ENCODE results near the gene ABTB1. TPM values are rescaled to one million over a fixed set of nuclear protein-coding genes. Genes with fewer than 3 reads are reported as not detected.

The ABTB1 gene
- total and polyA plus RNA-seq, 9 of the 15 experiments (the other 6 are each of a cell fraction or from before 2014, with no cell fraction given) = 0.04 to 2.3 (median 0.55) TPM; not detected in 1

GRCh38 chr3:127711896-127712295 is 39.1 kb downstream of the ABTB1 start (continued):
- TF ChIP-seq NKRF (IDR thresholded peaks at IDR 0.05; ENCODE audit: borderline replicate concordance) (no peak), IRF2 (CRISPR knock-in tag; IDR thresholded peaks at IDR 0.05) (no peak), TFAM (CRISPR knock-in tag; conservative IDR thresholded peaks at IDR 0.05) (no peak), FOXO4 (CRISPR knock-in tag; IDR thresholded peaks at IDR 0.05) (no peak), ZNF431 (CRISPR knock-in tag; IDR thresholded peaks at IDR 0.05) (no peak)

GRCh38 chr3:127712461-127712860 is 39.7 kb downstream of the ABTB1 start:
- Histone ChIP-seq H3K9me3 (replicated peaks; ENCODE audit: control insufficient read depth, insufficient read depth, low read depth, low read length) (no peaks in the 10 kb centered on the region), H3K36me3 (ENCODE audit: control insufficient read depth, insufficient read depth, low read length) (no peaks in the 10 kb centered on the region), H3K27me3 (ENCODE audit: control insufficient read depth in 2 of 2, insufficient read depth in 2 of 2, low read length in 2 of 2) (peaks cover 13 to 67% of the 10 kb centered on the region in 2 experiments; a peak in 4 of 5 replicates), H3K4me1 (replicated peaks in 1 of 2; ENCODE audit: control insufficient read depth in 2 of 2, insufficient read depth in 2 of 2, low read length in 2 of 2) (no peaks in the 10 kb centered on the region; a peak in 3 of 5 replicates), H3K4me3 (no peak overlapping the region), H2AFZ (ENCODE audit: low read depth, low read length) (no peak overlapping the region), H3K27ac (ENCODE audit: extremely low read depth, low read depth, low read length) (no peak overlapping the region), H3K9ac (ENCODE audit: insufficient read depth in 1 of 2, low read depth in 2 of 2, low read length in 2 of 2) (no peak overlapping the region), H3K4me2 (ENCODE audit: insufficient read depth, low read length) (no peak overlapping the region), H4K20me1 (replicated peaks; ENCODE audit: control insufficient read depth, insufficient read depth, low read length) (no peaks in the 10 kb centered on the region), H3K79me2 (ENCODE audit: control insufficient read depth, insufficient read depth, low read length) (no peaks in the 10 kb centered on the region), H3K9me1 (ENCODE audit: control insufficient read depth, insufficient read depth, low read length) (peaks cover 2% of the 10 kb centered on the region)
- FAIRE-seq (no peak), ATAC-seq (no peak), DNase-seq (ENCODE audit: extremely low read depth in 1 of 4, low spot score in 3 of 4) (no peak)
- intact Hi-C loops (cut with micrococcal nuclease) (no loop called here), in situ Hi-C loops (cut with MboI) (no loop called here)
- ChIA-PET POLR2A (no interaction called here), CTCF (ENCODE audit: low intra/inter-chr PET ratio) (no interaction called here)
- WGBS (ENCODE audit: insufficient coverage, low coverage, missing lambda C conversion rate) = 14% methylated on average over 9 of the region's 9 CpGs
- no TSS peak for BruUV-seq (replicated peaks)
- TF ChIP-seq THRA (IDR thresholded peaks at IDR 0.05) = no peak
- no peak for TF ChIP-seq TCF7L2 (IDR thresholded peaks at IDR 0.05; ENCODE audit: low read depth, low read length)
- no peak for TF ChIP-seq PRDM10 (IDR thresholded peaks at IDR 0.05; ENCODE audit: partially characterized antibody)
- TF ChIP-seq PTTG1 (tag; IDR thresholded peaks at IDR 0.05; ENCODE audit: low read depth) = no peak
- TF ChIP-seq HSF4 (CRISPR knock-in tag; IDR thresholded peaks at IDR 0.05; ENCODE audit: borderline replicate concordance) = no peak
- no peak for TF ChIP-seq ZNF384 (IDR thresholded peaks at IDR 0.05; ENCODE audit: low read depth, low read length)

Measured in K562 (cell line).